Medulla oblongata (tissue), 1 donor: ENCODE measurements around the gene SMAD7.

Experiments
- DNase-seq: peaks from one replicate; pipeline ENCODE4 v3.0.0-alpha.2; 2015; ENCODE audit errors: extremely low spot score

Gene SMAD7, protein sequence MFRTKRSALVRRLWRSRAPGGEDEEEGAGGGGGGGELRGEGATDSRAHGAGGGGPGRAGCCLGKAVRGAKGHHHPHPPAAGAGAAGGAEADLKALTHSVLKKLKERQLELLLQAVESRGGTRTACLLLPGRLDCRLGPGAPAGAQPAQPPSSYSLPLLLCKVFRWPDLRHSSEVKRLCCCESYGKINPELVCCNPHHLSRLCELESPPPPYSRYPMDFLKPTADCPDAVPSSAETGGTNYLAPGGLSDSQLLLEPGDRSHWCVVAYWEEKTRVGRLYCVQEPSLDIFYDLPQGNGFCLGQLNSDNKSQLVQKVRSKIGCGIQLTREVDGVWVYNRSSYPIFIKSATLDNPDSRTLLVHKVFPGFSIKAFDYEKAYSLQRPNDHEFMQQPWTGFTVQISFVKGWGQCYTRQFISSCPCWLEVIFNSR

DNA sequence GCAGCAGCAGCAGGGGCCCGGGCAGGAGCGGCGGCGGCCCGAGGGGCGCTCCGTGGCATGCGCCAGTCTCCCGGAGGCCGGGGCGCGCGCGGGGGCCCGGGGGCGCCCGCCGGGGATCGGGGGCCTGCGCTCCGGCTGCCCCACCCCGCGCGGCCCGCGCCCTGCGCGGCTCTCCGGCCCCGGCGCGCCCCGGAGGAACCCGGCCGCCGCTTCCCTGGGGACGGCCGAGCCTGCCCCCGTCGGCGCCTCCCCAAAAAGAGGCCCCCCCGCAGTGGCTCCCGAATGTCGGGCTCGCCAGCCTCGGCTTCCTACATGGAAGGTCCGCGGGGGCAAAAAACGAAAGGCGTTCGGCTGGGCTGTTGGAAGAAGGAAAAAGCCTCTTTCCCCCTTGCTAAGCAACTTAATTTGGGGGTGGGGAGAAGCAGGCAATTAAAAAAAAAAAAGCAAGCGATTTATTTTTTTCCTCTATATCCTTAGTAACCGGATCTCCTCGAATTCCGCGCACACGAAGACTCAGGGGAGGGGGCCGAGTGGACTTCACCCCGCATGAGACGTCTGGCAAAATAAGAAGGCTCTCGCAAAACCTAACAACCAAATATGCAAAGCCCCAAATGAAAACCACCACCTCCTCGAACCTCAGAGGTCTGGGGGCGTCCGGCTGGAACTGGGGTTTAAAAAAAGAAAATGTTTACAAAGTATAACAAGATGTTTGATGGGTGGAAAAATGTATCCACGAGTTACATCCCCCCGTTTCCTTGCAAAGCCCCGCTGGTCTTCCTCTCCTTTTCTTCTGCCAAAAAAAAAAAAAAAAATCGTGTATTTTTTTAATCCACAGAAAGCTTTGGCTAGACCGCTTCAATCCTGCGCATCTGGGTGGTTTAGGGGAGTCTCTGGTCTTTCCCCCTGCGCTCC, at the start of gene SMAD7:
Gene SMAD7 (minus strand): TSS at position 430 of the 912 bp plus-strand sequence. CDS start 541 bp downstream, outside the sequence.
- DNase-seq, result no peak

DNA sequence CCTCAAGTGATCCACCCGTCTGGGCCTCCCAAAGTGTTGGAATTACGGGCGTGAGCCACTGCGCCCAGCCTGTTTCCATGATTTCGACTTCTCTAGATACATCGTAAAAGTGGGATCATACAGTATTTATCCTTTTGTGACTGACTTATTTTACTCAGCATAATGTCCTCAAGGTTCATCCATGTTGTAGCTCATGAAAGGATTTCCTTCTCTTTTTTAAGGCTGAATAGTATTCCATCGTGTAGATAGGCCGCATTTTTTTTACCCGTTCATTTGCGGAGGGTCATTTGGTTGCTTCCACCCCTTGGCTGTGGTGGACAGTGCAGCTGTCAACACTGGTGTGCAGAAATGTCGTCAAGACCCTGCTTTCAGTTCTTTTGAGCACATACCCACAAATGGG, 48.8 kb upstream of the SMAD7 start:
- no peak for DNase-seq

DNA sequence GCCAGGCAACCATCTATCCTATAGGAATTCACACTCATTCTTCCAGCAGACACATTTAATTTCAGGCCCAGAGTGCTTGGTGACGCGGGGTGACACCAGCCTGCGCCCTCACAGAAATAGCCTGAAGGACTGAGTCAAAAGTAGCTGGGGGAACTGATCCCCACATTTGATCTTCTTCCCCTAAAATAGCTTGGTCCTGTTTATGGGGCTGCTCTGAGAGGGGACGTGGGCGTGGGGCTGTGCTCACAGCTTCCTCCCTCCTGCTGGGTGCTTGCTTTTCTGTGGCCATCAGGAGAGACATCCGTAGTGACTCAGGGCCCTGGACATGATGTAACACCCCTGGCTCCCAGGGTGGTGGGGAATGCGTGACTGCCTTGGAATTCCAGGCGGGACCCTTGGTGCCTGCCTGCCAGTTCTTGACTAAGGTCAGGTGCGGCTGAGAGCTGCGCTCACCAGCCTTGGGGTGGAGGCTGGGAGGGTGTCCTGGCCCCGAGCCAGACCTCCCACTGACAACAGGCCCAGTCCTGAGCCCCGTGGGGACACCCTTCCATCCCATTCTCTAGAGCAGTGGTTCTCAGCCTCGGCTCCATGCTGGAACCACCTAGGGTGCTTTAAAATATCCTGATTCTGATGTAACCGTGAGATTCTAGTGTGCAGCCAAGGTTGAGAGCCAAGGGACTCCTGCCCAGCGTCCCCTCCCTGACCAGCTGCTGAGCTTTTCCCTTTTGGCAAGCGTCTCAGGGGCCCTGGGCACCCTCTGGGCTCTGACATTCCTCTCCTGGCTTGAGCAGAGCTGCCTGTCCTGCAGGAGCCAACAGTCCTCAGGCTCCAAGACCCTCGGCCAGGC, 47.4 kb upstream of the SMAD7 start:
- peak; percentile 41 for DNase-seq

DNA sequence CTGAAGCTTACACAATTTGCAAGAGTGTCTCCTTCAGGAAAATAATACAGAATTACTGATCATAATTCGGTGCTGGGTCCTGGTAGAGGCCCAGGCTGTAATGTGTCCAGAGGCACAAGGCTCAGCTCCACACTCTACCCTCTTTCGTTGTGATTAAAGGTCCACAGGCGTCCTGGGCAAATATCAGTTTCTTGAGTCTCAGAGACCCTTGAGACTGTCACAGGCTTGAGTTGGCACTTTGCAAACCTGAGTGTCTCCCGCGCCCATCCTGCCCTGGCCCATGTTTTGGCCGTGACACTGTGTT, 46.9 kb upstream of the SMAD7 start:
- no peak for DNase-seq

DNA sequence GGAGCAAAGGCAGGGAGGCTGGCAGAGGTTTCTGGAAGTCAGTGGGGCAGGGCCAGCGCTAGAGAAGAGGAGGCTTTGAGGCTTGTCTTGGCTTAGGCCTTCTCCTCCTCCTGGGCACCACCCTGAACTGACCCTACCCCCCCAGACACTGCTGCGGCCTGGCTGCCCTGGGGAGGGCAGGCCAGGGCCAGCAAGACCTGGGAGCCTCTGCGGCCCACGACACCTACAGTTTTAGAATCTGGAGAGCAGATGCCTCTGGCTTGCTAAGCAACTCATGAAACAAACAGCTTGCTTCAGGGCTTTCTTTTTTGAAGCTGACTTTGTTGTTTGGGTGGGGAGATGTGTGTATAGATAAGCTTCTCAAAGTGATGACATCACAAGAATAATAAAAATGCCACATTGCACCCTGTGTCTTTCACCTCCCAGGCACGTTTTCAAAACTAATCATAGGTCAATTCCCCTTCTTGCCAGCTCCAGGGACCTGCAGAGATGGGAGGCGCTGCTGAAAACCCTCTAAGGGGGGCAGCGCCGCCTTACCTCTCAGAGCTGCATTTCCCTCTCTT, 46.2 kb upstream of the SMAD7 start:
- DNase-seq, result no peak

DNA sequence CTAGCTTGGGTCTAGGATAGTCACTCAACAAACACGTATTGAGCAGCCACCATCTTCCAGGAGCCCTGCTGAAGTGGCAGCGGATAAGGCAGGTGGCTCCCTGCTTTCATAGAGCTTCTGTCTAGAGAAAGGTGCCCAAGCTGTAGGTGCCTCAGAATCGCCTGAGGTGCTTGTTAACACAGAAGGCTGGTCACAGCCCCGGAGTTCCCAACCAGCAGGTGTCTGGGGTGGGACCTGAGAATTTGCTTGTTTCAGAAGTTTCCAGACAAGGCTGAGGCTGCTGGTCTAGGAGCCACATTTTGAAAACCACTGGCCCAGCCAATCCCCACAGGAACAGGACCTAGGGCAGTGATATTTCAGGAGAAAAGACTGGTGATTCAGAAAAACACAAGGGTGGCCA, 45.3 kb upstream of the SMAD7 start:
- no peak for DNase-seq

DNA sequence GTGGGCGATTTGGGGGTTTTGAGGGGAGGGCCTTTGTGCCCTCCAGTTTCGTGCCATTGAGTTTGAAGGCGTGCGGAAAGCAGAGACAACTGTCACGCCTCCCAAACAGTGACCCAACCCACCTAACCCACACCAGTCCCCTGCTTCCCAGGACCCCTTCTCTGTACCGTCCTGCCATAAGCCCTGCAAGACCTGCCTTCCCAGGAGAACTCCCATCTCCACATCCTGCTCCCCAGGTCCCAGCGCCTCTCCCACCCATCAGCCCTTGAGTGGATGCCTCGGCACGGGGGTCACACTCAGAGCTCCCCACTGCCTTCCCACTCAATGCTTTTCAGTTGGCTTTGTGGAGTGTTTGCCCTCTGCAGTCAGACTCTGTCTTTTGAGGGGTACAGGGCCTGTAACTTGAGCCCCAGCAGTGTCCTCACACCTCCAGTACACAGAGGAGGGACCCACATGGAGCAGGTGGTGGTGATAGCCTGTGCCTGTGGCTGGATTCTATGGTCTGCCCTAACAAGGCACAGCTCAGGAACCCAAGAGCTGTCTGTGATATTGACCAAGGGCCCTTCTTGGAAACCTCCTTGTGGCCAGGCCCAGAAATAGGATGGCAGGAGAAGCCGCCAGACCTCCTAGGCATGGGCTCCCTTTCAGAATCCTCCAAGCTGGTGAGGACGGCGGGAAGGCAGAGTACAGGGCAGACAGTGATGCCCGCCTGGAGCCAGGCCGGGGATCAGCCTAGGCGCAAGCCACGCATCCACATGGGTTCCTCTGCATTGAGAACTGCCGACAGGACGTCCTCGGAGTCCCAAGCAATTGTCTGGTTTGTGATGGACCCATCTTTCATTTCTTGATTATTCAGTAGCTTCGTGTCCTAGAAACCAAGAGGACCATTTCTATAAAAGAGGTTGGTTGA, 44.4 kb upstream of the SMAD7 start:
- no peak for DNase-seq

DNA sequence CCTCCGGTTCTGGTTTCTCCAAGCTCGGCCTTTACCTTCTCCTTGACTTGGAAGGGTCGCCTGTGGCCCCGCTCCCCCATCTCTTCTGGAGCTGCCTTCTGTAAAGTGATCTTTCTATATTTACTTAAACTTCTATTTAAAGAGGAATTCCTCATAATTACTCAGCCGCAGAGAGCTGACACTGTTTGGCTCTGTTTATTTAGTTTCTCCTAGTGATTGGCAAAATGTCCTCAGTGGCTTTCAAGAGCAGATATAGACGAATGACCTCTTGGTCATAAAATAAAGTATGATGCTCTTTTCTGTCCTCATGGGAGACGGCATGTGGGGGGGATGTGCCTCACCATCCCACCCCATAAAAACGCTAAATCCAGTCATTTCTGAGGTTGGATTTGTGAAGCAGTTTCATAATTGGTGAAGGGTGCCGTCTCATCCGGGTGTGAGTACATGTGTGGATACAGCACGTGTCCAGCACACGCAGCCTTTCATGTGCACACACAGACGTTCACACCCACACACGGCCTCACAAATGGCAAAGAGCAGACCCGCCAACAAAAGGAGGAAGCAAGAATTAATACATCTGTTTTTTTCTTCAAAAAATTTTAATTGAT, 43.4 kb upstream of the SMAD7 start:
- no peak for DNase-seq

DNA sequence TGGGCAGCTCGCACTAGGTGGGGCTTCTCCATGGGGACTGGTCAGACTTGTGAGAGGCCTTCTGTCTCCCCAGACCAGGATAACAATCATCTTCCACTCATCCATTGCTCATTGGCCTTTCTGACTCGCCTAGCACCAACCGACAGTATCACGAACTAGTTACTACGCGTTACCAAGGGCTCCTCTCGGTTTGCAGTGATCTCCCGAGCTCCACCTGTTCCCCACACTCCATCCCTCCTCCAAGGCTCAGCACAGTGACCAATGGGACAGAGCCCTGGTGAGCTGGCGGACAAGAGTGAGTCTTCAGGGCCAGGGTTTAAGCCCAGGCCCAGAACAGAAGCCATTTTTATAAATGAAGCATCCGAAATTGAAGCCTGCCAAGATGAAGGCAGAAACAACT, 42.8 kb upstream of the SMAD7 start:
- no peak for DNase-seq

DNA sequence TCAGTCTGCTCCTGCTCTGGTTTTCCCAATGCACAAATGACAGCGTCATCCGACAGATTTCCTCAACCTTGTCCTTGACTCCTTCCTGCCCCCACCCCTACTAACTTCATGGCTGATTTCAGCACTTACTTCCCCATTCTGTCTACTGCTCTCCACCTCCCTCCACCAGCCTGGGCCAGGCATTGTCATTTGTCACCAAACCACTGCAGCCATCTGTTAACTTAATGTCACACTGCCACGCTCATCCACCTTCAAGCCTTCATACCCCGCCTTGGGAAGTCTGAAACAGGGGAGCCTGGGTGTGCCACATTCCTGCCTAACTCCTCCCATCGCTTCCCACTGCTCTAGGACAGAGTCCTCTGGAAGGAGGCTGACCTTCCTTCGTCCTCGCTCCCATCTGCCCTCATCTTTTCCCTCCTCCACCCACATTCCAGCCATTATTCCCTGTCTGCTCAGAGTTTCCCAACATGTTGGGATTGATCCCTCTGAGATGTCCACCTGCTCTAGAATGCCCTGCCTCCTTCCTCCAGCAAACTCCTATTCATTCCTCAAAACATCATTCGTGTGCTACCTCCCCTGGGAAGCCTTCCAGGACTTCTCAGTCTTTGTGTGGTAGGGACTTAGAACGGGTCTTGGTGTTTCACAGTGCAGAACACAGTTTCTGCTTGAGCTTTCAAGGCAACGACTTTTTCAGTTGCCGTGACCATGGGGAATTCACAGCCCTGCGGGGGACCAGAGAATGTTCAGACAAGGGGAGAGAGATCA, 42.2 kb upstream of the SMAD7 start:
- peak; percentile 58 for DNase-seq

DNA sequence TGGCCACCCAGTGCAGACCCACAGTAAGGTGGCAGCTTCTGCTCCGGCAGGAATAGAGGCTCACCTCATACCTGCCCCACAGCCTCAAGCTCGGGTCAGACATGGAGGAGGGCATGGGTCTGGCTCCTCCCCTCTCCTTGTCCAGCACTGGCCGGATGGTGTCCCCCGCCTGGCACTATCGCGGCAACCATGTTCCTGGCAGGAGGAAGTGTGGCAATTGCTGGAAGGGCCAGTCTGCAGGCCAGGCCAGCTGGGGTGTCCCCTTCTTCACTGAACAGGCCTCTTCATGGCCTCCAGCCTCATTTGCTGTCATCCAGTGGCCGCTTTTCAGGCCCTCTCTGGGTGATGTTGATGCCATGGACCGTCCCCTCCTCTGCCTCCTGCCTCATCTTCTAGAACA, 41.4 kb upstream of the SMAD7 start:
- DNase-seq, result no peak

DNA sequence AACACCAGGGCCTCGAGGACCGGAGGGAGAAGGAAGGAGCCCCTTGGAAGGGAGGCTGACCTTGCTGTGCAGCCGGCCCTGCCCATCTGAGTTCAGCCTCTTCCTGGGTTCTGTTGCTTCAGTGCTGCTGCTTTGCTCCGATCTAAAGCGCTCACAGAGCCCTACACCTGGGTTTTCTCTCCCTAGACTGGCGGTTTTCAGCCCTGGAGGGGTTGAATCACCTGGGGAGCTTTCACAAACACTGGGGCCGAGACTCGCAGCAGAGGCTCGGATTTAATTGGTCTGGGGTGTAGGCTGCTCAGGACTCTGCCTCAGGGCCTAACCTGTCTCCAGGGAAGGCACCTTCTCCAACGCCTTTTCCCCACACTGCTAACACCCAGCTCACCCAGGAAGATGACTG, 40.9 kb upstream of the SMAD7 start:
- no peak for DNase-seq

DNA sequence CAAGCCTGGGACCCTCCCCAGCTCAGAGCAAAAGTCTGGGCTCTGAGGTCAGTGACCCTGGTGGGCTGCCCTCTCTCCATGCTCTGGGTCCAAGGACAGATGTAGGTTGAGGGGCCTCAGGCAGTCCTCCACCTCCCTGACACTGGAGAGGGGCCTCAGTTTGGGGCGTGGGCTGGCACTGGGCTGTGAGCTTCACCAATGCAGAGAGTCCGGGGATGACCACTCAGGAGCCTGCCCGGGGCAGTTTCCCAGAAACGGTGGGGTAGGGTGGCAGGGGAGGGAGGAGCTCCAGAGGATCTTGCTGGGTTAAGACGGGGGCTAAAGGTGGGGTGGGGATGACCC, 40.5 kb upstream of the SMAD7 start:
- DNase-seq, result no peak

DNA sequence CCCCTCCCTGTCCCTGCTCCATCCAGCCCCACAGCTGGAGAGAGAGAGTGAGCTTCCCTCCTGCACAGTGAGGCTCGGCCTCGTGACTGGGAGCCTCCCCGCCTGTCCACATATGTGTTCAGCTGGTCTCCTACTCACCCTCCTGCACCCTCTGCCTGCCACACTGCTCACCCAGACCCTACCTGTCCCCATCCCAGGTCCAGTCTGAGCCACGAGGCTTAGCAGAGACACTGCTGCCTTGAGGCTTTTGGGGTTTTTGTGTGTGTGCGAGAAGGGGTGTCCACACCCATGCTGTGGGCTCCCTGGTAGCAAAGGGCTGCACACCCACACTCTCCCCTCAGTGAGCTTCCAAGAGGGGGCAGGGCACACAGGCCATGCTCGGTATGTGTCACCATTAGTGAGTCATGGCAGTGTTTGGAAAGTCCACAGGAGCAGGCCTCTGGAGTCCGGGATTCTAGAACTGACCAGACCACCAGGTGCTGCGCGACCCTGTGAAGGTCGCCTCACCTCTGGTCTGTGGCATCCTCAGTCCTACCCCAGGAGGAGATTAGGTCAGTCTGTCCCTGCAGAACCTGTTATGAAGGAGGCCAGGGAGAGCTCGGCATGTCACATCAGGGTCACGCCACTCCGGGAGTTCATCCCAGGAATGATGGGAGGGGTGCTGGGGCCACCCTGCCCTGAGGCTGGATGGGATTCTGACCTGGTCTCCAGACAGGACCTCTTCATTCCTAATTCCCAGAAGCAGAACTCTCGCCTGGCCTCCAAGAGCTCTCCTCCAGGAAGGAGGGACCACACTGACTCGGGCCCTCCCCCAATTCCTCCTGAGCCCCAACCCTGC, 39.9 kb upstream of the SMAD7 start:
- DNase-seq, result no peak

DNA sequence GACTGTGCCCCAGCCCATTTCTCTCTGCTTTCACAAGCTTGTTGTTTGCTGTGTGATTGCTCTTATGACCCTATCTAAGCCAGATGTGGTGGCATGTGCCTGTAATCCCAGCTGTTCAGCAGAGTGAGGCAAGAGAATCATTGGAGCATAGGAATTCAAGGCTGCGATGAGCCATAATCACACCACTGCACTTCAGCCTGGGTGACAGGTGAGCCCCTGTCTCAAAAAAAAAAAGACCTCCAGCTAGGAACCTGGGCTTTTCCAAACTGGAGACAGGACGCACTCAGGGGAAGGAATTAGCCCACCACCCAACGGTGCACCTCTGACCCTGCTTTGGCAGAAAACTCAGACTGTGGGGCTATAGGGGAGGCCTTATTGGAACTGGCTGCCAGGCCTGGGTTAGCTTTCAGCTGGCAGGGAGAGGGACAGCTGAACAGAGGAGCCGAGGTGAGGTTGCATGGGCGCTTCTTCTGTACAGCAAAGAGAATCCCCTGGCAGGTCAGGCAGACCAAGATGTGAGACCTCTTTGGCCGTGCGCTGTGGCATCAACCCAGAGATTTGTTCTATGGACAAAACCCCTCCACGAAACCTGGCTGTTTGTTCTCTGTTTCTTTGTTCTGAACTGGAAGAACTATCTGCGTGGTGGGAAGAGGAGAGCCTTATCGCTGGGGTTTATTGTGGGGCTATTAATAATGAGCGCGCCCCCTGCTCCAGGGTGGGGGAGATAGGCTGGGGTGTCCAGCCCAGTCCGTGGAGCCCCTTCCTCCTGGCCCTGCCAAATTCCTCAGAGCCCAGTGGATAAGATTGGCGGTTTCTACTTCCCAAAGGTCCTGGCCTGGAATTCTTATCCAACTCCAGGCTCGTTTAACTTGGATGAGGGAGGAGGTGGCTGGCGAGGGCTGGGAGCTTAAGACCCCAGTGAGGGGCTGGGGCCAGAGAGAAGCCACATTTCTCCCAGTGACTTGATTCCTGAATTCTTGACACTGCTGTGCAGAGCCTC, 38.8 kb upstream of the SMAD7 start:
- DNase-seq, result no peak

DNA sequence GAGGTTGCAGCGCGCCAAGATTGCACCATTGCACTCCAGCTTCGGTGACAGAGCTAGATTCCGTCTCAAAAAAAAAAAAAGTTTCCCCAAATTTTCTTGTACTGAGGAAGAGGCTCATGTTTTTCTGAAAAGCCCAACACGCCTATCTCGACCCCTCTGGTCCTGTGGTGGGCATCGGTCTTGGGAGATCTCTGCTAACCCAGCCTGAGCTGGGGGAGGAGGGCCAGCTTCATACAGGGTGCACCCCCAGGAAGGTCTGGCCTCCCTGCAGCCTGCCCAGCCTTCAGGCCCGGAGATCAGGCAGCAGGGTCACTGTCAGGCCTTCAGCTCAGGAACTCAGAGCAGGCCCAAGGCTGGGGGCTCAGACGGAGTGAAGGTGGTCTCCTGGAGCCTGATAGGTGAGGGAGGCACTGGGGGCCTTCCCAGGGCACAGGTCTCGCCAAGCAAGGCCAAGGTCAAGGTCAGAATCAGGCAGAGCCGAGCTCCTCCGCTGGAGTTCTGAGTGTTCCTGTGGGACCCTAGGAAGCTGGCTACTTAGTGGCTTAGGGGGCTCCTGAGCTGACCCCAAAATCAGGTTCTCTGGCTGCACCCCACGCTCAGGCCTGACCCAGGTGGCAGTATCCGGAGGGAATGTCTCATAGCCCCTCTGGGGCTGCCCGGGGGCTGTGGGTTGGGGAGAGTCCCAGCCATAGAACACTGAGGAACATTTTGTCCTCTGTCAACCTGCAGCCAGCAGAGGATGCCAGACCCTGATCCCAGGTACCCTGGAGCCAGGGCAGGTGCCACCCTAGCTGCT, 37.9 kb upstream of the SMAD7 start:
- no peak for DNase-seq

DNA sequence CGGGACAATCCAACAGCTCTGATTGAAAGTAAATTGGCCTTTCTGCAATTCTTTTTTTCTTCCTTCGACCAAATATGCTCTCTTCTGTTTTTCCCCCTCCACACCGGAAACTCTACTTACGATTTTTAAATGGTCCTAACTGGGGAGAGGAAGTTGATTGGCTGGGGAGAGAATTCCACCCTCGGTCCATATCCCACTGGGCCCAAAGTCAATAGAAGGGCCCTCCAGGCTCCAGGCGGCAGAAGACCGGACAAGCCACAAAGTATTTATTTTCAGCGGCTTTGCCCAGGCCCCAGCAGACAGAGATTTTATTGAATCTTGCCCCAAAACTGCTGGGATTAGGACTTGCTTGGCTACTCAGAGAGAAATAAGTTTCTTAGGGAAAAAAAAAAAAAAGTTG, 37.1 kb upstream of the SMAD7 start:
- no peak for DNase-seq
